Hepatocyte (in vitro differentiated cells): ENCODE measurements around the gene CREBL2.

Experiments used
- EZH2phosphoT487 ChIP-seq: fragments of 200-600 bp; sonication (generic); IDR thresholded peaks from one replicate; pipeline ENCODE4 v1.6.1; 2018; ENCODE audit warnings: antibody characterized with exemption, mild to moderate bottlenecking, low read depth, moderate library complexity; ENCODE audit not compliant: unreplicated experiment, severe bottlenecking
- TF ChIP-seq, protein P1 (sequence below): fragments of 200-600 bp; sonication (generic); IDR thresholded peaks from 2 replicates; pipeline ENCODE4 v1.5.1; 2016; ENCODE audit warnings: antibody characterized with exemption, mild to moderate bottlenecking; ENCODE audit not compliant: poor library complexity

DNA sequence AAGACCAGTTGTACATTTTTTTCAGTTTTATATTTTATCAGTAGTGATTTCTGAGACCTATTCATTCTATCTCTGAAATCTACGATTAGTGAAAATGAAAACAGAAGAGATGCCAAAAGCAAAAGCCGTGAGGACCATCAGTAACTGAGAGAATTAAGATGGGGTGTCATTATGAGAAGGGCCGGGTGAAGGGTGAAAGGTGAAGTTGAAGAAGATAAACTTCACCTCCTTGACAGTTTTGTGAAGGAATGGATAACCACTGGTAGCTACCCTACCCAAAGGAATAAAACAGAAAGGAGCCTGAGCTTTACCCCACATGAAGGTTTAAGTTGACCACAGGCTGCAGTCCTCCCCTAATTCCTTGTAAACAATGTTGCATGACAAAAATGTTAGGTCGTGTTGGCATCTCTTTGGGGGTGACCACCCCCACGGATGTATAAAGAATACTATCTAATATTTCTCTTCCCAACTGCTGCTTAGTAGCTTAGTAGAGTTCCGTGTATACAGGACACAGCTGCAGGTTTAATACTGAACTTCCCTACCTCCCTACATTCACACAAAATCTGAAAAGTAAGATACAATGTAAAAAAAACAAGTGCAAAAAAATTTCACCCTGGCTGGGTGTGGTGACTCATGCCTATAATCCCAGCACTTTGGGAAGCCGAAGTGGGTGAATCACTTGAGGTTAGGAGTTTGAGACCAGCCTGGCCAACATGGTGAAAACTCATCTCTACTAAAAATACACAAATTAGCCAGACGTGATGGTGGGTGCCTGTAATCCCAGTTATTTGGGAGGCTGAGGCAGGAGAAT is 60.4 kb downstream of the CREBL2 start:
- TF ChIP-seq, protein P1, sequence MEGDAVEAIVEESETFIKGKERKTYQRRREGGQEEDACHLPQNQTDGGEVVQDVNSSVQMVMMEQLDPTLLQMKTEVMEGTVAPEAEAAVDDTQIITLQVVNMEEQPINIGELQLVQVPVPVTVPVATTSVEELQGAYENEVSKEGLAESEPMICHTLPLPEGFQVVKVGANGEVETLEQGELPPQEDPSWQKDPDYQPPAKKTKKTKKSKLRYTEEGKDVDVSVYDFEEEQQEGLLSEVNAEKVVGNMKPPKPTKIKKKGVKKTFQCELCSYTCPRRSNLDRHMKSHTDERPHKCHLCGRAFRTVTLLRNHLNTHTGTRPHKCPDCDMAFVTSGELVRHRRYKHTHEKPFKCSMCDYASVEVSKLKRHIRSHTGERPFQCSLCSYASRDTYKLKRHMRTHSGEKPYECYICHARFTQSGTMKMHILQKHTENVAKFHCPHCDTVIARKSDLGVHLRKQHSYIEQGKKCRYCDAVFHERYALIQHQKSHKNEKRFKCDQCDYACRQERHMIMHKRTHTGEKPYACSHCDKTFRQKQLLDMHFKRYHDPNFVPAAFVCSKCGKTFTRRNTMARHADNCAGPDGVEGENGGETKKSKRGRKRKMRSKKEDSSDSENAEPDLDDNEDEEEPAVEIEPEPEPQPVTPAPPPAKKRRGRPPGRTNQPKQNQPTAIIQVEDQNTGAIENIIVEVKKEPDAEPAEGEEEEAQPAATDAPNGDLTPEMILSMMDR: no peak
- no peak for TF ChIP-seq EZH2phosphoT487
